Tibial nerve (tissue), 4 donors: ENCODE measurements around the gene SYT8. TPM values are rescaled to one million over a fixed set of nuclear protein-coding genes. Genes with fewer than 3 reads are reported as not detected.

ENCODE experiments used
- DNase-seq, 2 donors: peaks; one replicate each; pipeline ENCODE4 v3.0.0-alpha.2; 2019; ENCODE audit warnings: low spot score in 2 of 2
- H3K27ac ChIP-seq, 4 donors: fragments of 200-600 bp; sonication (generic) in 3 of 4; one replicate each; pipeline ENCODE4 v1.5.1; 2017 to 2019; ENCODE audit warnings: mild to moderate bottlenecking in 1 of 4
- H3K27me3 ChIP-seq, 2 donors: fragments of 200-600 bp; sonication (generic) in 1 of 2; one replicate each; pipeline versions ENCODE4 v1.5.1 to v1.6.0; 2017 to 2019
- H3K36me3 ChIP-seq, 3 donors: fragments of 200-600 bp; sonication (generic); one replicate each; pipeline ENCODE4 v1.5.1; 2018 to 2019
- H3K4me1 ChIP-seq, 4 donors: fragments of 200-600 bp; sonication (generic) in 3 of 4; one replicate each; pipeline ENCODE4 v1.5.1; 2017 to 2019
- H3K4me3 ChIP-seq, 4 donors: fragments of 200-600 bp; sonication (generic) in 3 of 4; one replicate each; pipeline ENCODE4 v1.5.1; 2017 to 2019; ENCODE audit warnings: mild to moderate bottlenecking in 1 of 4, moderate library complexity in 1 of 4
- H3K9me3 ChIP-seq, 4 donors: fragments of 200-600 bp; sonication (generic) in 3 of 4; one replicate each; pipeline ENCODE4 v1.5.1; 2017 to 2019
- EP300 ChIP-seq, 2 donors: sonication (generic); formaldehyde crosslinking; IDR thresholded peaks; one replicate each; pipeline ENCODE4 v1.6.1; 2017; ENCODE audit warnings: antibody characterized with exemption in 2 of 2, mild to moderate bottlenecking in 1 of 2
- POLR2A ChIP-seq, 2 donors: fragments of 450-650 bp; IDR thresholded peaks; one replicate each; pipeline ENCODE4 v1.6.1; 2017; ENCODE audit warnings: antibody characterized with exemption in 2 of 2, mild to moderate bottlenecking in 2 of 2, moderate library complexity in 2 of 2
- WGBS, 2 donors: methylation state at CpG; one replicate each; pipeline ENCODE4 v1.1.5; 2018; 5-methylcytosine and 5-hydroxymethylcytosine counted together
- total RNA-seq, 4 donors: library from RNA; depleted of rRNA; stranded (reverse); fragments of >200 nt; gene quantifications; one replicate each; pipeline ENCODE4 v1.1.0, GENCODE V29; 2016
- TF ChIP-seq, protein P1 (sequence below), 5 experiments: fragments of 200-600 bp in 3 of 5; fragments of 450-650 bp in 2 of 5; sonication (generic) in 3 of 5; IDR thresholded peaks; one replicate each; pipeline ENCODE4 v1.5.1; 2016 to 2019; ENCODE audit warnings: antibody characterized with exemption in 5 of 5, mild to moderate bottlenecking in 3 of 5, moderate library complexity in 2 of 5

SYT8 gene
- total RNA-seq, 4 donors from 2014 or later, result 0.39 to 4.2 (median 1.0) TPM; not detected in 1

DNA sequence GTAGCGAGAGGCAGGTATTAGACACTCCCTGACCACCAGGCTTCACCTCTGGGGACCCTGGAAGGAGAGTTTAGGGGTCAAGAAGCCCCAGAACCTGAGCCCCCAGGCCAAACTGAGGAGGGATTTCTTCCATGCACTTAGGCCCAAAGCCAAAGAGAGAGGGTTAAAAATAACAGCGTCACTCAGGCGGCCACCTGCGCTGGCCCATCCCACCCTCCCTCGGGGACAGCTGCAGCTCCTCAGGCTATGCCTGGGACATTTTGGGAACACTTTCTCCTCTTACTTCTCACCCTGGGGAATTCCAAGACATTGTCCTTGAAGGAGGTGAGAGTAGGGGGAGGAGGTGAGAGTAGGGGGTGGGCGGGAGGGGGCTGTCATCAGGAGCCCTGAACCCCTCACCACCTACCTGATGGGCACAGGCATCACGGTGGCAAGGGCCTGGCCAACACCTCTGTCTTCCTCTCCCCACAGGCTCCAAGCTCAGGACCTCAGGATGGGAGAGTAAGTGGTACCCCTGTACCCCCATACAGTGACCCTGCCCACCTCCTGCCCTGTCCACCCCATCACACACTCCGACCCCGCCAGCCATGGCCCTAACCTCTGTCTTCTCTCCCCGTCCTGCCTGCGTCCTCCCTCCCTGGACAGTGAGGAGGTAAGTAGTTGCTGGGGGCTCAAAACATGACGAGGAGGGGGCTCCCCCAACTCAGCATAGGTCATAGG lies 4.6 kb downstream of the SYT8 start:
- no peak for DNase-seq
- H3K4me3 ChIP-seq, result no peak overlapping the region
- H3K36me3 ChIP-seq, result no peaks in the 10 kb centered on the region
- H3K4me1 ChIP-seq, result peaks cover 0 to 20% (median 10%) of the 10 kb centered on the region in 4 donors
- H3K27ac ChIP-seq, result peak overlapping the region in 1 of 4 donors; percentile 3
- TF ChIP-seq, protein P1, sequence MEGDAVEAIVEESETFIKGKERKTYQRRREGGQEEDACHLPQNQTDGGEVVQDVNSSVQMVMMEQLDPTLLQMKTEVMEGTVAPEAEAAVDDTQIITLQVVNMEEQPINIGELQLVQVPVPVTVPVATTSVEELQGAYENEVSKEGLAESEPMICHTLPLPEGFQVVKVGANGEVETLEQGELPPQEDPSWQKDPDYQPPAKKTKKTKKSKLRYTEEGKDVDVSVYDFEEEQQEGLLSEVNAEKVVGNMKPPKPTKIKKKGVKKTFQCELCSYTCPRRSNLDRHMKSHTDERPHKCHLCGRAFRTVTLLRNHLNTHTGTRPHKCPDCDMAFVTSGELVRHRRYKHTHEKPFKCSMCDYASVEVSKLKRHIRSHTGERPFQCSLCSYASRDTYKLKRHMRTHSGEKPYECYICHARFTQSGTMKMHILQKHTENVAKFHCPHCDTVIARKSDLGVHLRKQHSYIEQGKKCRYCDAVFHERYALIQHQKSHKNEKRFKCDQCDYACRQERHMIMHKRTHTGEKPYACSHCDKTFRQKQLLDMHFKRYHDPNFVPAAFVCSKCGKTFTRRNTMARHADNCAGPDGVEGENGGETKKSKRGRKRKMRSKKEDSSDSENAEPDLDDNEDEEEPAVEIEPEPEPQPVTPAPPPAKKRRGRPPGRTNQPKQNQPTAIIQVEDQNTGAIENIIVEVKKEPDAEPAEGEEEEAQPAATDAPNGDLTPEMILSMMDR (IDR thresholded peaks at IDR 0.05), result no peak
- no peak for TF ChIP-seq POLR2A (IDR thresholded peaks at IDR 0.05)
- WGBS, 2 donors, result 77 to 81% methylated on average over 11 to 12 of the region's 12 CpGs
- H3K27me3 ChIP-seq, result no peaks in the 10 kb centered on the region
- no peaks in the 10 kb centered on the region for H3K9me3 ChIP-seq

DNA sequence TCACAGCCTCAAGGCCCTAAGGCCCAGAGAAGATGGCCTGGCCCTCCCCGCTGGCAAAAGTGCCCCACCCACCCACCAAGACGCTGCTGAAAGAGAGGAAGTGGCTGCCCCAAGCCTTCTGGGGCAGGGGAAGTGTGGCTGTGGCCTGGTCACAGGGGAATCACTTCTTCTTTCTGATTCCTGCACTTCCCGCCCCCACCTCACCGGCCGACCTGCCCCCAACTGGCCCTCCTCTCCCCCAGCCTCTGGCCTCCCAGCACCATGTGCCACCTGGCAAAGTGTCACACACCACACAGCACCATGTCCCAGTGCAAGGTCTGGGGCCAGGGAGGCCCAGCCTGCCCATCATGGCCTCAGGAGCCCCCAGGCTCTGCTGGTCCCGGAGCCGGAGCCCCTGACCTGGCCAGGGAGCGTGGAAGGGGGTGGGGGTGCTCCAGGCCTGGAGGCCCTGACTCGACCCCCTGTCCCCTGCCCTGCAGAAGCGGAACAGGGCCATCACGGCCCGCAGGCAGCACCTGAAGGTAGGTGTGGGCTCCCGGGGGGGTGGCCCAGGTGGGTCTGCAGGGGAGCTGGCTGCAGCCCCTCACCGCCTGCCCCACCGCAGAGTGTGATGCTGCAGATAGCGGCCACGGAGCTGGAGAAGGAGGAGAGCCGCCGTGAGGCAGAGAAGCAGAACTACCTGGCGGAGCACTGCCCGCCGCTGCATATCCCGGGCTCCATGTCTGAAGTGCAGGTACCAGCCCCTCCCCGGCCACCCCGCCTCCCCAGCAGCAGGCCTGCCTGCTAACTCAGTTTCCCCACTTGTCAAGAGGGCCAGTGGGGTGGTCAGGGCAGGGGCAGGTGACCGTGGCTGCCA lies 5.4 kb downstream of the SYT8 start:
- H3K4me1 ChIP-seq, result peaks cover 0 to 26% (median 13%) of the 10 kb centered on the region in 4 donors
- no peaks in the 10 kb centered on the region for H3K9me3 ChIP-seq
- peak in 1 of 2 donors; percentile 44 for DNase-seq
- TF ChIP-seq, protein P1 (IDR thresholded peaks at IDR 0.05), result no peak
- TF ChIP-seq POLR2A (IDR thresholded peaks at IDR 0.05) (no peak), EP300 (IDR thresholded peaks at IDR 0.05) (peak; percentile 14 to 35)
- 72 to 79% methylated on average over 15 to 26 of the region's 26 CpGs for WGBS, 2 donors
- peak overlapping the region in 2 of 4 donors; percentile 26 to 55 for H3K27ac ChIP-seq
- no peaks in the 10 kb centered on the region for H3K27me3 ChIP-seq
- no peaks in the 10 kb centered on the region for H3K36me3 ChIP-seq
- H3K4me3 ChIP-seq, result peak overlapping the region in 1 of 4 donors; percentile 25

DNA sequence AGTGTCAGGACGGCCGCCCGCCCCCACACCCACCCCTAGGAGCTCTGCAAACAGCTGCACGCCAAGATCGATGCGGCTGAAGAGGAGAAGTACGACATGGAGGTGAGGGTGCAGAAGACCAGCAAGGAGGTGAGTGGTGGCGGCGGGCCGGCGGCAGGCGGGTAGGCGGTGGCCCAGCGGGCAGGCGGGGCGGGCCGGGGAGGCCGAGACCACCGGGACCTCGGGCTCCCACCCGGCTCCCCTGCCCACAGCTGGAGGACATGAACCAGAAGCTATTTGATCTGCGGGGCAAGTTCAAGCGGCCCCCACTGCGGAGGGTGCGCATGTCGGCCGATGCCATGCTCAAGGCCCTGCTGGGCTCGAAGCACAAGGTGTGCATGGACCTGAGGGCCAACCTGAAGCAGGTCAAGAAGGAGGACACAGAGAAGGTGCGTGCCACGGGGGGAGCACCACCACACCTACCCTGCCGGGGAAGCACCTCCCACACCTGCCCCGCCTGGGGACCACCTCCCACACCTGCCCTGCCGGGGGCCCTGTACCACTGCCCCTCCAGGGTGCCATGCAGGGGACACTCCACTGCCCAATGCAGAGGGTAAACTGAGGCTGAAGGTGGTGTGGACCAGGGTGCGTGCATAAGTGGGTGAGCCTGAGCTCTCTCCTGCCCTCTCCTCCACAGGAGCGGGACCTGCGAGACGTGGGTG lies 6.1 kb downstream of the SYT8 start:
- no peak for TF ChIP-seq POLR2A (IDR thresholded peaks at IDR 0.05)
- TF ChIP-seq, protein P1 (IDR thresholded peaks at IDR 0.05), result no peak
- TF ChIP-seq EP300 (IDR thresholded peaks at IDR 0.05), result no peak
- DNase-seq, result no peak
- H3K27me3 ChIP-seq, result no peaks in the 10 kb centered on the region
- H3K27ac ChIP-seq, result no peak overlapping the region
- no peaks in the 10 kb centered on the region for H3K36me3 ChIP-seq
- no peak overlapping the region for H3K4me3 ChIP-seq
- no peaks in the 10 kb centered on the region for H3K9me3 ChIP-seq
- H3K4me1 ChIP-seq, result peaks cover 0 to 33% (median 16%) of the 10 kb centered on the region in 4 donors
- WGBS, 2 donors, result 86% methylated on average over 29 to 37 of the region's 37 CpGs

DNA sequence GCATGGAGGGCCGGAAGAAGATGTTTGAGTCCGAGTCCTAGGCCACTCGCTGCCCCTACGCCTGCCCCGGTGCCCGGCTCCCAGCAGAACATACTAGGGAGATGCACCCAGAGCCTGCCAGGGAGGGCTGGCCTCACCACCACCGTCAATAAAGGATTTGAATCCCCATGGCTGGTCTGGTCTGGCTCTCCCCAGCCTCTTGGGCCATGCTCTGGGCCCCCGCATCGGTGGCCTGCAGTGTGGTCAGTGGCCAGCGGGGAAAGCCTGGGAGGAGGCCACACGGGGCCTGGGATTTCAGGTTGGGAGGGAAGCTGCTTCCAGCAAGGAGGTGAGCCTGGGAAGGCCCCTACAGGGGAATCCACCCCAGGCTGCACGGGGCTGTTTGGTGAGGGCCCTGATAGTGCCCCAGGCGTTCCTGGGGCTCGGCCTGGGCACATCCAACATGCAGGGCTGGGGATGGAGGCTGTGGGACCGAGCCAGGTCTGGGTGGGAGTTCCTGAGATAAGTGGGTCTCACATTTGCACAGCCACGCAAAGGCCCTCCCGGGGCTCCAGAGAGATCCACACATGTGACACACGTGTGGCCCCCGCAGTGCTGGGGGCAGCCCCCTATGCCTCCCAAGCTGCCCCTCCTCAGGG lies 6.8 kb downstream of the SYT8 start:
- Histone ChIP-seq H3K27ac (no peak overlapping the region), H3K9me3 (no peaks in the 10 kb centered on the region), H3K4me1 (peaks cover 0 to 34% (median 16%) of the 10 kb centered on the region in 4 donors), H3K27me3 (no peaks in the 10 kb centered on the region), H3K36me3 (no peaks in the 10 kb centered on the region), H3K4me3 (no peak overlapping the region)
- 86 to 87% methylated on average over 12 to 14 of the region's 19 CpGs for WGBS, 2 donors
- TF ChIP-seq EP300 (IDR thresholded peaks at IDR 0.05), result no peak
- no peak for DNase-seq
